COR-L47 (cell line): ENCODE results near the gene CLTCL1.

ENCODE experiments used
- DNase-seq: peaks from one replicate; lab custom pipeline; 2025; lab: John Stamatoyannopoulos, UW

Gene CLTCL1

DNA sequence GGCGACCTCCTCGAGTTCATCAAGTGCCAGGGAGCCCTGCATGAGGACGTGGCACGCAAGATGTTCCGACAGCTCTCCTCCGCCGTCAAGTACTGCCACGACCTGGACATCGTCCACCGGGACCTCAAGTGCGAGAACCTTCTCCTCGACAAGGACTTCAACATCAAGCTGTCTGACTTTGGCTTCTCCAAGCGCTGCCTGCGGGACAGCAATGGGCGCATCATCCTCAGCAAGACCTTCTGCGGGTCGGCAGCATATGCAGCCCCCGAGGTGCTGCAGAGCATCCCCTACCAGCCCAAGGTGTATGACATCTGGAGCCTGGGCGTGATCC lies 159.9 kb downstream of the CLTCL1 start:
- no peak for DNase-seq

- no peak for DNase-seq
Observed at GRCh38 chr22:19130959-19131684, 160.4 kb downstream of the CLTCL1 start, which contains the start of gene TSSK2. Gene TSSK2, plus strand, starts transcription at chr22:19131308. Its CDS starts 92 bp downstream, at chr22:19131400.

GRCh38 chr22:19129871-19130270 lies 161.6 kb downstream of the CLTCL1 start:
- no peak for DNase-seq
